SK-N-SH (cell line): ENCODE data around the gene COL3A1. TPM values are rescaled to one million over a fixed set of nuclear protein-coding genes. Genes with fewer than 3 reads are reported as not detected.

Experiments
- CTCF ChIA-PET: fragments of 300-600, 350-600 bp; formaldehyde crosslinking; extraction: SDS; loops from one replicate; lab custom pipeline; 2021; lab: Yijun Ruan, JAX
- POLR2A ChIA-PET: fragments of 350-600 bp; sonication (Branson Sonifier 250); formaldehyde crosslinking; extraction: SDS; loops from one replicate; lab custom pipeline; 2020; ENCODE audit warnings: antibody characterized with exemption, inconsistent platforms; lab: Yijun Ruan, JAX
- DNase-seq: peaks from one replicate; pipeline ENCODE4 v3.0.0; 2012
- H2AFZ ChIP-seq: fragments of 200-600 bp; sonication (generic); 2 replicates; pipeline ENCODE4 v1.8.1; 2016; ENCODE audit warnings: antibody characterized with exemption, mild to moderate bottlenecking, low read depth
- H3F3A ChIP-seq: fragments of 200-600 bp; sonication (generic); replicated peaks from 2 replicates; pipeline ENCODE3; 2016; ENCODE audit warnings: antibody characterized with exemption, mild to moderate bottlenecking; ENCODE audit not compliant: insufficient read depth
- H3K27ac ChIP-seq, 2 experiments: fragments of 200-500 bp in 1 of 2; fragments of 200-600 bp in 1 of 2; sonication (Bioruptor generic) in 1 of 2; sonication (generic), shearing (Covaris generic) in 1 of 2; 2 replicates each; pipeline versions ENCODE4 v1.5.1 to v1.6.1; 2014 to 2016; ENCODE audit warnings: low read depth in 2 of 2, inconsistent platforms in 1 of 2, low read length in 1 of 2, mild to moderate bottlenecking in 1 of 2, mixed read lengths in 1 of 2
- H3K27me3 ChIP-seq: fragments of 200-600 bp; sonication (generic), shearing (Covaris generic); 2 replicates; pipeline ENCODE4 v1.6.1; 2016; ENCODE audit warnings: mixed run types; ENCODE audit not compliant: insufficient read depth
- H3K36me3 ChIP-seq, 2 experiments: fragments of 200-500 bp in 1 of 2; fragments of 200-600 bp in 1 of 2; sonication (Bioruptor generic) in 1 of 2; sonication (generic) in 1 of 2; replicated peaks in 1 of 2; 2 replicates each; pipeline versions ENCODE3 to v1.5.1; 2014 to 2016; ENCODE audit warnings: low read length in 1 of 2, mild to moderate bottlenecking in 1 of 2; ENCODE audit not compliant: insufficient read depth in 2 of 2, control insufficient read depth in 1 of 2
- H3K4me1 ChIP-seq, 2 experiments: fragments of 200-500 bp in 1 of 2; fragments of 200-600 bp in 1 of 2; sonication (Bioruptor generic) in 1 of 2; sonication (generic), shearing (Covaris generic) in 1 of 2; 2 replicates each; pipeline versions ENCODE4 v1.5.1 to v1.6.1; 2014 to 2016; ENCODE audit warnings: low read depth in 1 of 2, low read length in 1 of 2, mixed run types in 1 of 2; ENCODE audit not compliant: insufficient read depth in 2 of 2, control insufficient read depth in 1 of 2
- H3K4me2 ChIP-seq: fragments of 200-600 bp; sonication (generic), shearing (Covaris generic); 2 replicates; pipeline ENCODE4 v1.6.1; 2017; ENCODE audit warnings: mixed run types
- H3K4me3 ChIP-seq, 2 experiments: fragments of 200-500 bp in 1 of 2; fragments of 200-600 bp in 1 of 2; sonication (Bioruptor generic) in 1 of 2; sonication (generic), shearing (Covaris generic) in 1 of 2; 2 replicates each; pipeline versions ENCODE4 v1.5.1 to v1.8.1; 2014 to 2016; ENCODE audit warnings: low read depth in 2 of 2, inconsistent platforms in 1 of 2, low read length in 1 of 2, mild to moderate bottlenecking in 1 of 2, mixed read lengths in 1 of 2, moderate library complexity in 1 of 2
- H3K79me2 ChIP-seq: fragments of 200-600 bp; sonication (generic); 2 replicates; pipeline ENCODE4 v1.8.1; 2017; ENCODE audit warnings: mild to moderate bottlenecking; ENCODE audit not compliant: insufficient read depth
- H3K9ac ChIP-seq: fragments of 200-600 bp; sonication (generic); 2 replicates; pipeline ENCODE4 v1.6.1; 2017; ENCODE audit warnings: mixed run types
- H3K9me2 ChIP-seq: fragments of 200-600 bp; sonication (generic); 2 replicates; pipeline ENCODE4 v1.6.1; 2017; ENCODE audit warnings: mixed run types
- H3K9me3 ChIP-seq: fragments of 200-600 bp; sonication (generic); 2 replicates; pipeline ENCODE4 v1.6.1; 2017; ENCODE audit warnings: mixed run types, mild to moderate bottlenecking, moderate library complexity
- H4K20me1 ChIP-seq: fragments of 200-600 bp; sonication (generic); 2 replicates; pipeline ENCODE4 v1.6.1; 2017; ENCODE audit warnings: mild to moderate bottlenecking, mixed run types; ENCODE audit not compliant: insufficient read depth
- CHD2 ChIP-seq: fragments of 150-350 bp; IDR thresholded peaks from 2 replicates; pipeline ENCODE4 v1.6.1; 2018; ENCODE audit warnings: low read length; ENCODE audit not compliant: partially characterized antibody
- ELF1 ChIP-seq: IDR thresholded peaks from 2 replicates; pipeline ENCODE4 v1.4.0; 2012
- EZH2phosphoT487 ChIP-seq: fragments of 200-600 bp; sonication (generic); IDR thresholded peaks from 2 replicates; pipeline ENCODE4 v1.6.1; 2017; ENCODE audit warnings: low read depth, mixed run types, mild to moderate bottlenecking, antibody characterized with exemption, moderate library complexity, borderline replicate concordance
- FOXM1 ChIP-seq: IDR thresholded peaks from 2 replicates; pipeline ENCODE4 v1.4.0; 2012; ENCODE audit warnings: low read depth, mild to moderate bottlenecking
- IRF3 ChIP-seq: fragments of 150-350 bp; IDR thresholded peaks from 2 replicates; pipeline ENCODE4 v1.6.1; 2016; ENCODE audit warnings: mild to moderate bottlenecking, low read depth, low read length
- JUND ChIP-seq: IDR thresholded peaks from 2 replicates; pipeline ENCODE4 v1.4.0; 2012
- MXI1 ChIP-seq: IDR thresholded peaks from 2 replicates; pipeline ENCODE4 v1.6.1; 2012; ENCODE audit warnings: mild to moderate bottlenecking, low read depth, low read length, improper control_type of control experiment
- NFIC ChIP-seq: IDR thresholded peaks from 2 replicates; pipeline ENCODE4 v1.4.0; 2012; ENCODE audit warnings: borderline replicate concordance
- POLR2AphosphoS5 ChIP-seq: IDR thresholded peaks from 2 replicates; pipeline ENCODE4 v1.6.1; 2012; ENCODE audit warnings: low read depth, low read length
- REST ChIP-seq: IDR thresholded peaks from 2 replicates; pipeline ENCODE4 v1.6.1; 2012; ENCODE audit warnings: mild to moderate bottlenecking, low read depth, low read length, moderate library complexity
- RFX5 ChIP-seq: IDR thresholded peaks from 2 replicates; pipeline ENCODE4 v1.6.1; 2012; ENCODE audit warnings: mild to moderate bottlenecking, improper control_type of control experiment, low read length
- SIN3A ChIP-seq: IDR thresholded peaks from 2 replicates; pipeline ENCODE4 v1.6.1; 2012; ENCODE audit warnings: low read depth, mild to moderate bottlenecking, low read length, moderate library complexity, borderline replicate concordance
- SMC3 ChIP-seq: IDR thresholded peaks from 2 replicates; pipeline ENCODE4 v1.6.1; 2012; ENCODE audit warnings: low read depth, low read length, improper control_type of control experiment
- USF2 ChIP-seq: fragments of 150-350 bp; IDR thresholded peaks from 2 replicates; pipeline ENCODE4 v1.6.1; 2017; ENCODE audit warnings: antibody characterized with exemption, low read length, low read depth, borderline replicate concordance
- YY1 ChIP-seq: IDR thresholded peaks from 2 replicates; pipeline ENCODE4 v1.4.0; 2012; ENCODE audit warnings: low read depth, mild to moderate bottlenecking
- WGBS: methylation state at CpG from one replicate; pipeline ENCODE4 v1.1.6; 2017; ENCODE audit warnings: low lambda C conversion rate; 5-methylcytosine and 5-hydroxymethylcytosine counted together
- polyA plus RNA-seq, 3 experiments: library from polyadenylated mRNA; depleted of rRNA; stranded (reverse); fragments of >200 nt; gene quantifications; 2 replicates each; pipeline ENCODE4 v1.2.3, GENCODE V29; 2012

COL3A1 gene
- polyA plus RNA-seq, 1 of the 3 experiments (the other 2 are of a cell fraction), result 987 TPM

- no peak for TF ChIP-seq IRF3
- TF ChIP-seq YY1, result peak; percentile 41; the same call in 1 of the 2 replicates
- no peak for TF ChIP-seq SMC3
- TF ChIP-seq RFX5, result no peak
- peak; percentile 62; the same call in 1 of the 2 replicates for TF ChIP-seq REST
- no peak for TF ChIP-seq FOXM1
Observed at GRCh38 chr2:188974164-188974563, at the start of gene COL3A1 (continued).

GRCh38 chr2:188928643-188929042 is 45.5 kb upstream of the COL3A1 start:
- H3K27me3 ChIP-seq, result no peaks in the 10 kb centered on the region
- no peaks in the 10 kb centered on the region for H3K36me3 ChIP-seq
- H3K4me3 ChIP-seq, result no peak overlapping the region
- H3K9me3 ChIP-seq, result peaks cover 24% of the 10 kb centered on the region; the same call in 1 of the 2 replicates
- no peak overlapping the region for H3K9ac ChIP-seq
- H4K20me1 ChIP-seq, result no peaks in the 10 kb centered on the region
- H3F3A ChIP-seq, result peaks cover 3% of the 10 kb centered on the region
- no peak overlapping the region for H2AFZ ChIP-seq
- H3K4me1 ChIP-seq, result no peaks in the 10 kb centered on the region
- no peaks in the 10 kb centered on the region for H3K9me2 ChIP-seq
- no peak overlapping the region for H3K4me2 ChIP-seq
- H3K79me2 ChIP-seq, result no peaks in the 10 kb centered on the region
- no peak overlapping the region for H3K27ac ChIP-seq
- DNase-seq, result no peak
- ChIA-PET POLR2A (no interaction called here), CTCF (no interaction called here)
- 92% methylated on average over 2 of the region's 2 CpGs for WGBS
- TF ChIP-seq FOXM1 (no peak), IRF3 (no peak), RFX5 (no peak)

- no peaks in the 10 kb centered on the region for H4K20me1 ChIP-seq
- ChIA-PET CTCF (no interaction called here), POLR2A (no interaction called here)
- peaks cover 0 to 3% of the 10 kb centered on the region in 2 experiments for H3K36me3 ChIP-seq
- peaks cover 3% of the 10 kb centered on the region for H3F3A ChIP-seq
- peaks cover 24% of the 10 kb centered on the region; the same call in 1 of the 2 replicates for H3K9me3 ChIP-seq
- no peak overlapping the region for H3K9ac ChIP-seq
- TF ChIP-seq SIN3A (no peak), SMC3 (no peak), NFIC (no peak), YY1 (no peak), JUND (no peak), CHD2 (no peak), USF2 (no peak), POLR2AphosphoS5 (no peak), ELF1 (no peak), MXI1 (no peak), EZH2phosphoT487 (no peak)
- no peak overlapping the region for H3K4me2 ChIP-seq
- no peak overlapping the region for H3K4me3 ChIP-seq
- H3K4me1 ChIP-seq, result no peaks in the 10 kb centered on the region
- no peaks in the 10 kb centered on the region for H3K79me2 ChIP-seq
- H3K27me3 ChIP-seq, result no peaks in the 10 kb centered on the region
- no peaks in the 10 kb centered on the region for H3K9me2 ChIP-seq
- no peak for DNase-seq
- no peak overlapping the region for H3K27ac ChIP-seq
- 0 out of 2 replicates have a peak overlapping the region, but pooled peaks have one; percentile 27 for H2AFZ ChIP-seq
Observed at GRCh38 chr2:188931361-188931760, 42.8 kb upstream of the COL3A1 start.
